HepG2 (cell line): Measurements from ENCODE around the gene ACAP3. TPM values are rescaled to one million over a fixed set of nuclear protein-coding genes. Genes with fewer than 3 reads are reported as not detected.

Source experiments
- ATM ChIP-seq: fragments of 450-650 bp; IDR thresholded peaks from 2 replicates; pipeline ENCODE4 v1.7.1; 2017; ENCODE audit warnings: mild to moderate bottlenecking, borderline replicate concordance
- CEBPB ChIP-seq: IDR thresholded peaks from 2 replicates; pipeline ENCODE4 v1.6.1; 2011; ENCODE audit warnings: low read depth, low read length, improper control_type of control experiment, borderline replicate concordance
- IRF2 ChIP-seq: IDR thresholded peaks from 2 replicates; pipeline ENCODE4 v1.6.1; 2018; ENCODE audit warnings: missing genetic modification reagents, missing compliant biosample characterization
- JUND ChIP-seq: sonication (generic); formaldehyde crosslinking; IDR thresholded peaks from 2 replicates; pipeline ENCODE4 v1.8.0; 2022; ENCODE audit warnings: mild to moderate bottlenecking, missing genetic modification reagents
- MXD4 ChIP-seq: IDR thresholded peaks from 2 replicates; pipeline ENCODE4 v1.6.1; 2016; ENCODE audit warnings: mild to moderate bottlenecking, missing biosample characterization, missing genetic modification reagents
- MXI1 ChIP-seq: IDR thresholded peaks from 3 replicates; pipeline ENCODE4 v1.6.1; 2012; ENCODE audit warnings: low read depth, low read length, inconsistent platforms, borderline replicate concordance
- PATZ1 ChIP-seq: sonication (generic); formaldehyde crosslinking; IDR thresholded peaks from 2 replicates; pipeline ENCODE4 v1.4.0; 2020; ENCODE audit warnings: missing genetic modification reagents
- SAP130 ChIP-seq: IDR thresholded peaks from 2 replicates; pipeline ENCODE4 v1.6.1; 2016; ENCODE audit warnings: low read depth
- SNRNP70 ChIP-seq: fragments of 200-400 bp; formaldehyde crosslinking; IDR thresholded peaks from 2 replicates; pipeline ENCODE4 v1.6.1; 2017; ENCODE audit warnings: mild to moderate bottlenecking, low read depth, low read length, moderate library complexity
- SP4 ChIP-seq: sonication (generic); formaldehyde crosslinking; IDR thresholded peaks from 2 replicates; pipeline ENCODE4 v1.8.1; 2023; ENCODE audit warnings: mild to moderate bottlenecking, missing genetic modification reagents
- TEAD3 ChIP-seq: optimal IDR thresholded peaks from 2 replicates; pipeline ENCODE3; 2016; ENCODE audit warnings: borderline replicate concordance
- ZNF354B ChIP-seq: sonication (generic); formaldehyde crosslinking; IDR thresholded peaks from 2 replicates; pipeline ENCODE4 v1.8.0; 2022; ENCODE audit warnings: mild to moderate bottlenecking, missing genetic modification reagents
- ZNF432 ChIP-seq: sonication (generic); formaldehyde crosslinking; IDR thresholded peaks from 2 replicates; pipeline ENCODE4 v1.5.0; 2020; ENCODE audit warnings: missing genetic modification reagents, mild to moderate bottlenecking, borderline replicate concordance
- ZNF549 ChIP-seq: sonication (generic); formaldehyde crosslinking; IDR thresholded peaks from 2 replicates; pipeline ENCODE4 v1.5.0; 2020; ENCODE audit warnings: missing genetic modification reagents
- ZNF652 ChIP-seq: IDR thresholded peaks from 2 replicates; pipeline ENCODE4 v1.6.1; 2016; ENCODE audit warnings: low read depth, borderline replicate concordance
- ZNF776 ChIP-seq: sonication (generic); formaldehyde crosslinking; IDR thresholded peaks from 2 replicates; pipeline ENCODE4 v1.4.0; 2020; ENCODE audit warnings: mild to moderate bottlenecking, missing genetic modification reagents
- ZSCAN9 ChIP-seq: IDR thresholded peaks from 2 replicates; pipeline ENCODE4 v1.6.1; 2016; ENCODE audit warnings: borderline replicate concordance
- polyA plus RNA-seq, 8 experiments: library from polyadenylated mRNA; depleted of rRNA in 3 of 8; stranded (reverse) in 7 of 8; unstranded in 1 of 8; fragments of >200 nt; fragmentation: Illumina TruSeq in 4 of 8; extraction: Trizol in 4 of 8; gene quantifications; 2 replicates each; pipeline versions ENCODE4 v1.2.1 to v1.2.3, GENCODE V29; 2011 to 2016; ENCODE audit warnings: low read depth in 4 of 8, missing spikeins in 1 of 8, mixed read lengths in 1 of 8; ENCODE audit not compliant: insufficient read depth in 1 of 8
- total RNA-seq, 5 experiments: library from RNA; depleted of rRNA; stranded (reverse); fragments of >200 nt; fragmentation: Illumina TruSeq; extraction: Trizol; gene quantifications; 2 replicates each; pipeline ENCODE4 v1.2.3, GENCODE V29; 2016; ENCODE audit warnings: low read depth in 1 of 5
- TF ChIP-seq, protein P1 (sequence below): sonication (generic); formaldehyde crosslinking; conservative IDR thresholded peaks from 2 replicates; pipeline ENCODE4 v1.4.0; 2020; ENCODE audit warnings: missing genetic modification reagents
- TF ChIP-seq, protein P2 (sequence below): sonication (generic); formaldehyde crosslinking; IDR thresholded peaks from 2 replicates; pipeline ENCODE4; 2020; ENCODE audit warnings: missing genetic modification reagents, mild to moderate bottlenecking, borderline replicate concordance
- TF ChIP-seq, protein P3 (sequence below): sonication (generic); formaldehyde crosslinking; conservative IDR thresholded peaks from 2 replicates; pipeline ENCODE4 v1.4.0; 2020; ENCODE audit warnings: missing genetic modification reagents

ACAP3 gene
- total and polyA plus RNA-seq, 2 of the 13 experiments (the other 11 are each of a cell fraction or from before 2014, with no cell fraction given), result 29.4 to 50.8 TPM

GRCh38 chr1:1286313-1287261, 21.1 kb downstream of the ACAP3 start (continued):
- TF ChIP-seq ZNF776 (0 out of 2 replicates have a peak, but pooled peaks have one; percentile 18), ZNF652 (no peak), ZNF549 (CRISPR knock-in tag) (no peak), ZNF432 (CRISPR knock-in tag) (no peak), PATZ1 (peak; percentile 9; the same call in 1 of the 2 replicates), ZSCAN9 (no peak), IRF2 (CRISPR knock-in tag) (no peak), SNRNP70 (no peak), JUND (CRISPR knock-in tag) (no peak), CEBPB (no peak), MXD4 (CRISPR knock-in tag) (no peak), TEAD3 (CRISPR knock-in tag) (no peak), SP4 (CRISPR knock-in tag) (no peak), SAP130 (CRISPR knock-in tag) (0 out of 2 replicates have a peak, but pooled peaks have one; percentile 0), ATM (no peak), MXI1 (no peak), ZNF354B (CRISPR knock-in tag) (no peak)
- TF ChIP-seq, protein P1, sequence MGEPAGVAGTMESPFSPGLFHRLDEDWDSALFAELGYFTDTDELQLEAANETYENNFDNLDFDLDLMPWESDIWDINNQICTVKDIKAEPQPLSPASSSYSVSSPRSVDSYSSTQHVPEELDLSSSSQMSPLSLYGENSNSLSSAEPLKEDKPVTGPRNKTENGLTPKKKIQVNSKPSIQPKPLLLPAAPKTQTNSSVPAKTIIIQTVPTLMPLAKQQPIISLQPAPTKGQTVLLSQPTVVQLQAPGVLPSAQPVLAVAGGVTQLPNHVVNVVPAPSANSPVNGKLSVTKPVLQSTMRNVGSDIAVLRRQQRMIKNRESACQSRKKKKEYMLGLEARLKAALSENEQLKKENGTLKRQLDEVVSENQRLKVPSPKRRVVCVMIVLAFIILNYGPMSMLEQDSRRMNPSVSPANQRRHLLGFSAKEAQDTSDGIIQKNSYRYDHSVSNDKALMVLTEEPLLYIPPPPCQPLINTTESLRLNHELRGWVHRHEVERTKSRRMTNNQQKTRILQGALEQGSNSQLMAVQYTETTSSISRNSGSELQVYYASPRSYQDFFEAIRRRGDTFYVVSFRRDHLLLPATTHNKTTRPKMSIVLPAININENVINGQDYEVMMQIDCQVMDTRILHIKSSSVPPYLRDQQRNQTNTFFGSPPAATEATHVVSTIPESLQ (CRISPR knock-in tag), result no peak
- TF ChIP-seq, protein P2, sequence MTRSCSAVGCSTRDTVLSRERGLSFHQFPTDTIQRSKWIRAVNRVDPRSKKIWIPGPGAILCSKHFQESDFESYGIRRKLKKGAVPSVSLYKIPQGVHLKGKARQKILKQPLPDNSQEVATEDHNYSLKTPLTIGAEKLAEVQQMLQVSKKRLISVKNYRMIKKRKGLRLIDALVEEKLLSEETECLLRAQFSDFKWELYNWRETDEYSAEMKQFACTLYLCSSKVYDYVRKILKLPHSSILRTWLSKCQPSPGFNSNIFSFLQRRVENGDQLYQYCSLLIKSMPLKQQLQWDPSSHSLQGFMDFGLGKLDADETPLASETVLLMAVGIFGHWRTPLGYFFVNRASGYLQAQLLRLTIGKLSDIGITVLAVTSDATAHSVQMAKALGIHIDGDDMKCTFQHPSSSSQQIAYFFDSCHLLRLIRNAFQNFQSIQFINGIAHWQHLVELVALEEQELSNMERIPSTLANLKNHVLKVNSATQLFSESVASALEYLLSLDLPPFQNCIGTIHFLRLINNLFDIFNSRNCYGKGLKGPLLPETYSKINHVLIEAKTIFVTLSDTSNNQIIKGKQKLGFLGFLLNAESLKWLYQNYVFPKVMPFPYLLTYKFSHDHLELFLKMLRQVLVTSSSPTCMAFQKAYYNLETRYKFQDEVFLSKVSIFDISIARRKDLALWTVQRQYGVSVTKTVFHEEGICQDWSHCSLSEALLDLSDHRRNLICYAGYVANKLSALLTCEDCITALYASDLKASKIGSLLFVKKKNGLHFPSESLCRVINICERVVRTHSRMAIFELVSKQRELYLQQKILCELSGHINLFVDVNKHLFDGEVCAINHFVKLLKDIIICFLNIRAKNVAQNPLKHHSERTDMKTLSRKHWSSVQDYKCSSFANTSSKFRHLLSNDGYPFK (CRISPR knock-in tag), result no peak
- TF ChIP-seq, protein P3, sequence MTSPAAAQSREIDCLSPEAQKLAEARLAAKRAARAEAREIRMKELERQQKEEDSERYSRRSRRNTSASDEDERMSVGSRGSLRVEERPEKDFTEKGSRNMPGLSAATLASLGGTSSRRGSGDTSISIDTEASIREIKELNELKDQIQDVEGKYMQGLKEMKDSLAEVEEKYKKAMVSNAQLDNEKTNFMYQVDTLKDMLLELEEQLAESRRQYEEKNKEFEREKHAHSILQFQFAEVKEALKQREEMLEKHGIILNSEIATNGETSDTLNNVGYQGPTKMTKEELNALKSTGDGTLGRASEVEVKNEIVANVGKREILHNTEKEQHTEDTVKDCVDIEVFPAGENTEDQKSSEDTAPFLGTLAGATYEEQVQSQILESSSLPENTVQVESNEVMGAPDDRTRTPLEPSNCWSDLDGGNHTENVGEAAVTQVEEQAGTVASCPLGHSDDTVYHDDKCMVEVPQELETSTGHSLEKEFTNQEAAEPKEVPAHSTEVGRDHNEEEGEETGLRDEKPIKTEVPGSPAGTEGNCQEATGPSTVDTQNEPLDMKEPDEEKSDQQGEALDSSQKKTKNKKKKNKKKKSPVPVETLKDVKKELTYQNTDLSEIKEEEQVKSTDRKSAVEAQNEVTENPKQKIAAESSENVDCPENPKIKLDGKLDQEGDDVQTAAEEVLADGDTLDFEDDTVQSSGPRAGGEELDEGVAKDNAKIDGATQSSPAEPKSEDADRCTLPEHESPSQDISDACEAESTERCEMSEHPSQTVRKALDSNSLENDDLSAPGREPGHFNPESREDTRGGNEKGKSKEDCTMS (CRISPR knock-in tag), result no peak
